Activated CD4-positive, alpha-beta T cell treated with anti-CD3 and anti-CD28 coated beads, Interleukin-2, amount 10 ng/mL, durations not matched to agents 7 days and 5 days (primary cell): Measurements from ENCODE around the gene SFTPB. TPM values are rescaled to one million over a fixed set of nuclear protein-coding genes. Genes with fewer than 3 reads are reported as not detected.
A peak's percentile ranks its signal among the peaks of the same experiment; 100 is the strongest.
"Not testable (repeated sequence)": the region's sequence is repeated elsewhere in the genome, so short reads cannot be mapped to it uniquely, and the experiment has no call there.

Source experiments
- CTCF ChIA-PET: fragments of 350-600 bp; sonication (Branson Sonifier 250); formaldehyde crosslinking; loops from one replicate; lab custom pipeline; 2021; ENCODE audit warnings: antibody characterized with exemption; lab: Charles Lee
- POLR2A ChIA-PET: fragments of 350-600 bp; sonication (Branson Sonifier 250); formaldehyde crosslinking; loops from one replicate; lab custom pipeline; 2021; ENCODE audit warnings: antibody characterized with exemption; lab: Charles Lee
- DNase-seq: peaks from one replicate; pipeline ENCODE4 v3.0.0-alpha.2; 2020
- H3K27ac Mint-ChIP-seq: one replicate; pipeline ENCODE4 v1.8.0; 2021; ENCODE audit warnings: mild to moderate bottlenecking, moderate library complexity, mixed read lengths
- H3K27me3 Mint-ChIP-seq: one replicate; pipeline ENCODE4 v1.8.0; 2021; ENCODE audit warnings: mixed read lengths
- H3K36me3 Mint-ChIP-seq: one replicate; pipeline ENCODE4 v1.8.0; 2021; ENCODE audit warnings: low read depth, mixed read lengths
- H3K4me1 Mint-ChIP-seq: one replicate; pipeline ENCODE4 v1.8.0; 2021; ENCODE audit warnings: mixed read lengths
- H3K4me3 Mint-ChIP-seq: one replicate; pipeline ENCODE4 v1.8.0; 2021; ENCODE audit warnings: mild to moderate bottlenecking, moderate library complexity, mixed read lengths
- H3K9me3 Mint-ChIP-seq: one replicate; pipeline ENCODE4 v1.8.0; 2021; ENCODE audit warnings: mixed read lengths
- total RNA-seq, 2 experiments: library from RNA; stranded (reverse); gene quantifications; one replicate each; pipeline ENCODE4 v1.2.3, GENCODE V29; 2021

Gene SFTPB
- total RNA-seq, 2 experiments from 2014 or later = not detected

GRCh38 chr2:85681776-85682175 lies 13.8 kb upstream of the SFTPB start:
- Mint-ChIP-seq H3K27me3 (peaks cover 3% of the 10 kb centered on the region), H3K4me3 (peak overlapping the region; percentile 68), H3K9me3 (no peaks in the 10 kb centered on the region), H3K36me3 (no peaks in the 10 kb centered on the region), H3K4me1 (peaks cover 23% of the 10 kb centered on the region), H3K27ac (peak overlapping the region; percentile 76)
- no peak for DNase-seq
- POLR2A ChIA-PET = no interaction called here
- CTCF ChIA-PET = interaction anchor here (0.6 to 4.0 kb wide), 6 partner anchors 14 to 45 kb away, joined by 3 to 39 read pairs (median 5); no protein-coding TSS in a partner anchor

GRCh38 chr2:85681372-85681763 lies 13.4 kb upstream of the SFTPB start:
- Mint-ChIP-seq H3K36me3 (no peaks in the 10 kb centered on the region), H3K27ac (peak overlapping the region; percentile 76), H3K9me3 (no peaks in the 10 kb centered on the region), H3K27me3 (peaks cover 2% of the 10 kb centered on the region), H3K4me3 (peak overlapping the region; percentile 68), H3K4me1 (peaks cover 23% of the 10 kb centered on the region)
- DNase-seq = no peak
- CTCF ChIA-PET = interaction anchor here (0.6 to 4.0 kb wide), 7 partner anchors 10 to 44 kb away, joined by 3 to 39 read pairs (median 5); no protein-coding TSS in a partner anchor
- POLR2A ChIA-PET = no interaction called here

DNA sequence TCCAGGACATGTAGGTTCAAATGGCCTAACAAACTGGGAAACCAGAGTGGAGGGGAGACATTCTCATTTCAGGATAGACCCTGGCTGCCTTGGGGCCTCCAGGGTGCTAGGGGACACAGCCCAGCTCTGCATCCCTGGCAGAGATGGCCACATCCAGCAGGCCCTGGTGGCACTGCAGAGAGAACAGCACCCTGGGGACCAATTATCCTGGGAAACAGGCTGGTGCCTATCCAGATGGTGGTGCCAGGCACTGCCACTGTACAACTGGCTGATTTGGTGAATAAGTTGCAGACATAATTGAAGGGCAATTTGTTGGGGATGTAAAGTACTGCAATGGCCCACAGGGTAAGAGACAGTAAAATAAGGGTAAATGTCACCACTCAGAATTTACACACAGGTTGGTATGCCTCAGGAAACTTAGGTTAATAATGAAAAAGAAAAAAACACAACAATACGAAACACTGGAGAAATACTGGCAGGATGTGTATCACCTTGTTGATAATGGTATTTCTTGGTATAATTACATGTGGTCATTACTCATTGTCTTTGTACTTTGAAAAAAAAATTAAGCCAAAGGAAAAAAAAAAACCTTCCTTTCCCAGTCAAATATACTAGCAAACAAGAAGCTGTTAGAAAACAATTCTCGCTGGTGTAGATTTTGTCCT lies 12.8 kb upstream of the SFTPB start:
- CTCF ChIA-PET = interaction anchor here (0.6 to 4.0 kb wide), 8 partner anchors 11 to 133 kb away, joined by 3 to 39 read pairs (median 4); no protein-coding TSS in a partner anchor
- Mint-ChIP-seq H3K27me3 (peaks cover 2% of the 10 kb centered on the region), H3K36me3 (no peaks in the 10 kb centered on the region), H3K4me1 (peaks cover 23% of the 10 kb centered on the region), H3K9me3 (no peaks in the 10 kb centered on the region), H3K27ac (peak overlapping the region; percentile 76), H3K4me3 (peak overlapping the region; percentile 68)
- DNase-seq = no peak
- POLR2A ChIA-PET = no interaction called here

- Mint-ChIP-seq H3K27me3 (peaks cover 2% of the 10 kb centered on the region), H3K4me1 (peaks cover 23% of the 10 kb centered on the region), H3K9me3 (no peaks in the 10 kb centered on the region), H3K4me3 (no peak overlapping the region), H3K27ac (no peak overlapping the region), H3K36me3 (no peaks in the 10 kb centered on the region)
- peak; percentile 78 for DNase-seq
- ChIA-PET POLR2A (no interaction called here), CTCF (interaction anchor here (0.6 to 4.0 kb wide), 24 partner anchors 9 to 371 kb away, joined by 3 to 39 read pairs (median 4); partner anchors contain the start of gene GNLY)
Measured at GRCh38 chr2:85678794-85679672, 11.0 kb upstream of the SFTPB start.

- H3K9me3 Mint-ChIP-seq = no peaks in the 10 kb centered on the region
- H3K27me3 Mint-ChIP-seq = peaks cover 2% of the 10 kb centered on the region
- no peak overlapping the region for H3K27ac Mint-ChIP-seq
Measured at GRCh38 chr2:85678377-85678776, 10.4 kb upstream of the SFTPB start.

DNA sequence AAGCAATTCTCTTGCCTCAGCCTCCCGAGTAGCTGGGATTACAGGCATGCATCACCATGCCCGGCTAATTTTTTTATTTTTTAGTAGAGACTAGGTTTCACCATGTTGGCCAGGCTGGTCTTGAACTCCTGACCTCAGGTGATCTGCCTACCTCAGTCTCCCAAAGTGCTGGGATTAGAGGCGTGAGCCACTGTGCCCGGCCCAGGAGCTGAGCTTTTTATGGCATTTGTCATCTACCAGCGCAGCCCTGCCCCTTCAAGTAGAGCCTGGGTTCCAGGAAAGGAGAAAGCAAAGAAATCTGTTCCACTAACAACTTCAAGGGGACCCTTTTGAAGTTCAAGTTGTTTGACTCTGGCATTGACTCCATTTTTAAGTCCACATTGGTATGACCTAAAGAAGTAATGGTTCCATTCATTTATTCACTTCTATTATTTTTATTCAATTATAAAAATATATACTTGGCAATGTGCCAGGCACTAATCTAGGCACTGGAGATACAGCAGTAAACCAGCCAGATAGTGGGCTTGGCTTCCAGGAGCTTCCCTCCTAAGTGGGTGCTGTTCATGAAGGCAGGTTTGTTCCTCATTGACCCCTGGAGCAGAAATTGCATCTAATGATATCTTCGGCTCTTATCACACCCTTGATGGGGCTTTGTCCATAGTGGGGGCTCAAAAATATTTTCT lies 8.0 kb upstream of the SFTPB start:
- Mint-ChIP-seq H3K4me3 (no peak overlapping the region), H3K27me3 (peaks cover 2% of the 10 kb centered on the region), H3K36me3 (no peaks in the 10 kb centered on the region), H3K27ac (no peak overlapping the region), H3K9me3 (no peaks in the 10 kb centered on the region), H3K4me1 (peaks cover 15% of the 10 kb centered on the region)
- ChIA-PET CTCF (interaction anchor here (0.6 to 1.6 kb wide), 3 partner anchors 16 to 45 kb away, joined by 3 to 5 read pairs (median 4); no protein-coding TSS in a partner anchor), POLR2A (no interaction called here)
- no peak for DNase-seq

More at GRCh38 chr2:85678377-85678776, 10.4 kb upstream of the SFTPB start:
- DNase-seq = no peak
- no peak overlapping the region for H3K4me3 Mint-ChIP-seq
- peaks cover 23% of the 10 kb centered on the region for H3K4me1 Mint-ChIP-seq
- POLR2A ChIA-PET = no interaction called here
- CTCF ChIA-PET = interaction anchor here (0.6 to 4.0 kb wide), 14 partner anchors 8 to 135 kb away, joined by 3 to 39 read pairs (median 4); no protein-coding TSS in a partner anchor
- no peaks in the 10 kb centered on the region for H3K36me3 Mint-ChIP-seq

- H3K4me3 Mint-ChIP-seq = no peak overlapping the region
- H3K27ac Mint-ChIP-seq = no peak overlapping the region
- no peaks in the 10 kb centered on the region for H3K9me3 Mint-ChIP-seq
- peaks cover 9% of the 10 kb centered on the region for H3K4me1 Mint-ChIP-seq
- H3K27me3 Mint-ChIP-seq = peaks cover 2% of the 10 kb centered on the region
- ChIA-PET CTCF (interaction anchor here (0.6 to 1.6 kb wide), 5 partner anchors 16 to 45 kb away, joined by 3 to 5 read pairs (median 4); no protein-coding TSS in a partner anchor), POLR2A (no interaction called here)
- no peaks in the 10 kb centered on the region for H3K36me3 Mint-ChIP-seq
- no peak for DNase-seq
Measured at GRCh38 chr2:85675427-85675826, 7.4 kb upstream of the SFTPB start.

DNA sequence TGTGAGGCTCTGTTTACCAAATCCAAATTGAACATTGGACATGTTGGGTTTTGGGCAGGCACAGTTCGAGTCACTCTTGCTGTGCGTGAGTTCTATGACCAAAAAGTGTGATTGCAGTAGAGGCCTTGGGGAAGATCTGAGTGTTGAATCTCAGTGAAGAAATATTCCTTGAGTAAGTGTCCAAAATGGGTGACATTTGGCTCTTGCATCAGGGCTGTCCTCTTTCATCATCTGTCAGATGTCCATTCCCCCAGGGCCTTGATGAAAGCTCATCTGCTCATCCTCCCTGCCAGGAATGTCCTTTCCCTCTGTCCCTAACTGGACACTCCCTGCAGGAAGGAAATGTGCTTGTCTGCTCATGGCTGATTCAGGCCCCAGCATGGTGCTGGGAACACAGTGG lies 6.4 kb upstream of the SFTPB start:
- Mint-ChIP-seq H3K27me3 (no peaks in the 10 kb centered on the region), H3K9me3 (no peaks in the 10 kb centered on the region), H3K36me3 (no peaks in the 10 kb centered on the region), H3K27ac (no peak overlapping the region), H3K4me1 (peaks cover 5% of the 10 kb centered on the region), H3K4me3 (no peak overlapping the region)
- DNase-seq = no peak
- CTCF ChIA-PET = interaction anchor here (1.0 to 2.8 kb wide), 4 partner anchors 10 to 37 kb away, joined by 3 to 8 read pairs (median 4); no protein-coding TSS in a partner anchor
- POLR2A ChIA-PET = interaction anchor here (0.6 kb wide), 1 partner anchor 10 kb away, joined by 4 read pairs; no protein-coding TSS in a partner anchor

DNA sequence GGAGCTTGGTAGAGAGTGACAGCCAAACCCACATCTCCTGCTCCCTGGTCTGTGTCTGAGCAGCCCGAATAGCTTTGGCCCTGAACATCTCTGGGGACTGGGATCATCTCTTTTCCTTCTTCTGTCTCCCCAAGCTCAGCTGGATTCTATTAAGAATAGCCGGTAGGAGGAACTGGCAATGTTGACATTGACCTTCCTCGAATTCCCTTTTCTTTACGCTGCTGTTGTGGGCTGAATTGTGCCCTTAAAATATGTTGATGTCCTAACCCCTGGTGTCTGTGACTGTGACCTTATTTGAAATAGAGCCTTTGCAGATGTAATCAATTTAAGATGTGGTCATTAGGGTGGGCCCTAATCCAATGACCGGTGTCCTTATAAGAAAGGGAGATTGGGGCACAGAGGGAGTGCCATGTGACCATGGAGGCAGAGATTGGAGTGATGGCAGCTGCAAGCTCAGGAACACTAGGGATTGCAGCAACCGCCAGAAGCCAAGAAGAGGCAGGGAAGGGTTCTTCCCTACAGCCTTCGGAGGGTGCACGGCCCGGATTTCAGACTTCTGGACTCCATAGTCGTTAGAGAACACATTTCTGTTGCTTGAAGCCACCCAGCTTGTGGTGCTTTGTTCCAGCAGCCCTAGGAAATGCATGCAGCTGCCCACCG lies 5.8 kb upstream of the SFTPB start:
- CTCF ChIA-PET = interaction anchor here (1.0 to 2.8 kb wide), 3 partner anchors 10 to 36 kb away, joined by 3 to 8 read pairs (median 4); no protein-coding TSS in a partner anchor

GRCh38 chr2:85672456-85672855 lies 4.5 kb upstream of the SFTPB start:
- ChIA-PET POLR2A (no interaction called here), CTCF (interaction anchor here (2.8 kb wide), 1 partner anchor 8 kb away, joined by 8 read pairs; no protein-coding TSS in a partner anchor)
- Mint-ChIP-seq H3K36me3 (no peaks in the 10 kb centered on the region), H3K4me1 (no peaks in the 10 kb centered on the region), H3K9me3 (no peaks in the 10 kb centered on the region), H3K4me3 (no peak overlapping the region), H3K27ac (no peak overlapping the region), H3K27me3 (no peaks in the 10 kb centered on the region)
- DNase-seq = no peak

More for the DNA sequence above, 5.8 kb upstream of the SFTPB start:
- Mint-ChIP-seq H3K9me3 (no peaks in the 10 kb centered on the region), H3K36me3 (no peaks in the 10 kb centered on the region), H3K4me1 (peaks cover under 1% of the 10 kb centered on the region), H3K4me3 (no peak overlapping the region), H3K27ac (no peak overlapping the region), H3K27me3 (no peaks in the 10 kb centered on the region)
- POLR2A ChIA-PET = no interaction called here
- no peak for DNase-seq

DNA sequence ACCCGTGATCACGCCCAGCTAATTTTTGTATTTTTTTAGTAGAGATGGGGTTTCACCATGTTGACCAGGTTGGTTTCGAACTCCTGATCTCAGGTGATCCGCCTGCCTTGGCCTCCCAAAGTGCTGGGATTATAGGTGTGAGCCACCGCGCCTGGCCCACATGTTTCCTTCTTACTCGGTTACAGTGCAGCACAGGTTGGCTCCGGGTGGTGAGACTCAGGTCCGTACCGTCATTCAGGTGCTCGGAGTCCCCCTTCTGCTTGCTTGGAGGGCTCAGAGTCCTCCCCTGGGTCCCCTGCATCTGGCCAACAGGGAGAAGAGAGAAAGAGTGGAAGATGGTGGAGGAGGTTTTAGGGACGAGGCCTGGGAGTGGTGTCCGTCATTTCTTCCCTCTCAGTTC lies 2.4 kb upstream of the SFTPB start:
- H3K4me3 Mint-ChIP-seq, H3K27ac Mint-ChIP-seq, H3K4me1 Mint-ChIP-seq, H3K9me3 Mint-ChIP-seq, H3K27me3 Mint-ChIP-seq, H3K36me3 Mint-ChIP-seq, DNase-seq, POLR2A ChIA-PET: not testable (repeated sequence)
- CTCF ChIA-PET = interaction anchor here (1.4 kb wide), 1 partner anchor 9 kb away, joined by 5 read pairs; no protein-coding TSS in a partner anchor
